ENCODE results near the gene RNF183. TPM values are rescaled to one million over a fixed set of nuclear protein-coding genes. Genes with fewer than 3 reads are reported as not detected.

RNF183 gene
- total and polyA plus RNA-seq, 2 of the 4 experiments (the other 2 are of a cell fraction), result not detected

DNA sequence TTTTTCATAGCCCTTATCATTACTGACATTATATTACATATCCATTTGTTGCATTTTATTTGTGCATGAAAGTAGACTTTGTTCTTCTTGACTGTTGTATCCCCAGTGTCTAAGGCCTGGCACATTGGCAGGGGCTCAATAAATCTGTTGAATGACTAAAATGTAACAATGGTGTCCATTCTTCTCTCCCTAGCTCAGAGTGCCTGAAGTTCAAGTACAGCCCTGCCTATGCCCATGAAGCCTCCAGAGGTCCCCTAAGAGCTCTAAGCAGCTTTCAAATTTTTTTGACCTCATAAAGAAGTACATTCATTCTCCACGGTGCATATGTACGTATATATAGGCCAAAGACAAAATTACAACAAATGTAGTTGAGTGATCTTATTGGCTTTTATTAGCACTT is 42.0 kb upstream of the RNF183 start:
- DNase-seq (no peak), ATAC-seq (ENCODE audit: low read depth) (no peak)
- Histone ChIP-seq H3K9me3 (ENCODE audit: control insufficient read depth, insufficient read depth, low read length) (no peaks in the 10 kb centered on the region), H3K4me1 (ENCODE audit: control insufficient read depth, insufficient read depth, low read length) (no peaks in the 10 kb centered on the region), H2AK5ac (ENCODE audit: low read depth, low read length) (no peak overlapping the region), H4K20me1 (ENCODE audit: insufficient read depth, low read length) (no peaks in the 10 kb centered on the region), H3K4me2 (ENCODE audit: low read depth, low read length) (no peak overlapping the region), H4K8ac (ENCODE audit: low read depth in 2 of 2, low read length in 2 of 2) (no peak overlapping the region), H3K4ac (ENCODE audit: low read depth, low read length) (no peak overlapping the region), H3K27ac (ENCODE audit: insufficient read depth, low read length) (no peak overlapping the region), H4K91ac (ENCODE audit: insufficient read depth, low read depth, low read length) (no peak overlapping the region), H2BK120ac (ENCODE audit: low read depth, low read length) (no peak overlapping the region), H3K56ac (ENCODE audit: extremely low read depth, insufficient read depth, low read length) (no peak overlapping the region), H3K23ac (ENCODE audit: low read depth, low read length) (no peak overlapping the region), H3K18ac (ENCODE audit: low read depth, low read length) (no peak overlapping the region), H3K79me1 (ENCODE audit: low read depth in 1 of 2, low read length in 2 of 2) (no peaks in the 10 kb centered on the region), H3K14ac (replicated peaks; ENCODE audit: low read depth, low read length) (no peak overlapping the region), H4K5ac (ENCODE audit: low read depth, low read length) (no peak overlapping the region), H2AK9ac (replicated peaks; ENCODE audit: low read depth, low read length, poor library complexity) (no peak overlapping the region), H3K9me1 (ENCODE audit: insufficient read depth, low read length) (peaks cover 6% of the 10 kb centered on the region; the same call in 1 of the 2 replicates), H3K4me3 (ENCODE audit: insufficient read depth, low read depth, low read length) (no peak overlapping the region), H2BK20ac (ENCODE audit: low read depth, low read length) (no peak overlapping the region), H3K9ac (ENCODE audit: low read depth, low read length) (no peak overlapping the region), H2AFZ (replicated peaks; ENCODE audit: low read length, poor library complexity) (no peak overlapping the region), H3K27me3 (ENCODE audit: control insufficient read depth, insufficient read depth, low read length) (peaks cover 31% of the 10 kb centered on the region), H3K36me3 (ENCODE audit: control insufficient read depth, insufficient read depth, low read length) (no peaks in the 10 kb centered on the region), H2BK15ac (ENCODE audit: low read depth, low read length) (no peak overlapping the region), H2BK5ac (ENCODE audit: low read depth, low read length, poor library complexity, severe bottlenecking) (no peak overlapping the region)
- dilution Hi-C loops (cut with HindIII; ENCODE audit: low sequenced_read_pairs, unreplicated experiment) (no loop called here), intact Hi-C loops (cut with micrococcal nuclease) (no loop called here), in situ Hi-C loops (cut with MboI; ENCODE audit: low sequenced_read_pairs) (no loop called here)
- POLR2A ChIA-PET (ENCODE audit: unreplicated experiment), result no interaction called here
- WGBS, 2 experiments (ENCODE audit: extremely low coverage in 2 of 2, insufficient read length in 1 of 2), result no CpG with 5 or more reads among the region's 2 CpGs
- TF ChIP-seq USF2 (IDR thresholded peaks at IDR 0.05; ENCODE audit: low read depth, low read length) (no peak), RCOR1 (IDR thresholded peaks at IDR 0.05; ENCODE audit: insufficient replicate concordance, low read length) (no peak), FOS (IDR thresholded peaks at IDR 0.05; ENCODE audit: low read depth, low read length) (no peak), MXI1 (IDR thresholded peaks at IDR 0.05; ENCODE audit: borderline replicate concordance, low read depth, low read length) (no peak), RAD21 (IDR thresholded peaks at IDR 0.05; ENCODE audit: low read length) (no peak), BHLHE40 (IDR thresholded peaks at IDR 0.05; ENCODE audit: low read depth, low read length) (no peak), MAFK (IDR thresholded peaks at IDR 0.05; ENCODE audit: low read depth, low read length) (no peak), RFX5 (IDR thresholded peaks at IDR 0.05; ENCODE audit: low read depth, low read length) (no peak), CEBPB (IDR thresholded peaks at IDR 0.05; ENCODE audit: low read depth, low read length) (no peak), NFE2L2 (IDR thresholded peaks at IDR 0.05; ENCODE audit: low read depth, low read length) (no peak), POLR2A (IDR thresholded peaks at IDR 0.05; ENCODE audit: low read depth, low read length) (no peak), MAZ (IDR thresholded peaks at IDR 0.05; ENCODE audit: borderline replicate concordance, low read depth, low read length) (no peak), CHD1 (IDR thresholded peaks at IDR 0.05; ENCODE audit: low read depth, low read length) (no peak), SMC3 (IDR thresholded peaks at IDR 0.05; ENCODE audit: low read depth, low read length) (no peak)
- TF ChIP-seq, protein P1, sequence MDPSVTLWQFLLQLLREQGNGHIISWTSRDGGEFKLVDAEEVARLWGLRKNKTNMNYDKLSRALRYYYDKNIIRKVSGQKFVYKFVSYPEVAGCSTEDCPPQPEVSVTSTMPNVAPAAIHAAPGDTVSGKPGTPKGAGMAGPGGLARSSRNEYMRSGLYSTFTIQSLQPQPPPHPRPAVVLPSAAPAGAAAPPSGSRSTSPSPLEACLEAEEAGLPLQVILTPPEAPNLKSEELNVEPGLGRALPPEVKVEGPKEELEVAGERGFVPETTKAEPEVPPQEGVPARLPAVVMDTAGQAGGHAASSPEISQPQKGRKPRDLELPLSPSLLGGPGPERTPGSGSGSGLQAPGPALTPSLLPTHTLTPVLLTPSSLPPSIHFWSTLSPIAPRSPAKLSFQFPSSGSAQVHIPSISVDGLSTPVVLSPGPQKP (IDR thresholded peaks at IDR 0.05; ENCODE audit: borderline replicate concordance, low read depth, low read length), result no peak
- TF ChIP-seq, protein P2, sequence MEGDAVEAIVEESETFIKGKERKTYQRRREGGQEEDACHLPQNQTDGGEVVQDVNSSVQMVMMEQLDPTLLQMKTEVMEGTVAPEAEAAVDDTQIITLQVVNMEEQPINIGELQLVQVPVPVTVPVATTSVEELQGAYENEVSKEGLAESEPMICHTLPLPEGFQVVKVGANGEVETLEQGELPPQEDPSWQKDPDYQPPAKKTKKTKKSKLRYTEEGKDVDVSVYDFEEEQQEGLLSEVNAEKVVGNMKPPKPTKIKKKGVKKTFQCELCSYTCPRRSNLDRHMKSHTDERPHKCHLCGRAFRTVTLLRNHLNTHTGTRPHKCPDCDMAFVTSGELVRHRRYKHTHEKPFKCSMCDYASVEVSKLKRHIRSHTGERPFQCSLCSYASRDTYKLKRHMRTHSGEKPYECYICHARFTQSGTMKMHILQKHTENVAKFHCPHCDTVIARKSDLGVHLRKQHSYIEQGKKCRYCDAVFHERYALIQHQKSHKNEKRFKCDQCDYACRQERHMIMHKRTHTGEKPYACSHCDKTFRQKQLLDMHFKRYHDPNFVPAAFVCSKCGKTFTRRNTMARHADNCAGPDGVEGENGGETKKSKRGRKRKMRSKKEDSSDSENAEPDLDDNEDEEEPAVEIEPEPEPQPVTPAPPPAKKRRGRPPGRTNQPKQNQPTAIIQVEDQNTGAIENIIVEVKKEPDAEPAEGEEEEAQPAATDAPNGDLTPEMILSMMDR (conservative IDR thresholded peaks at IDR 0.05; ENCODE audit: low read depth, low read length), result no peak
- CTCF ChIA-PET, result no interaction called here
- no TSS peak for BruUV-seq (replicated peaks)
